IPS-18a (cell line): ENCODE measurements around the gene CACFD1.

ENCODE experiments used
- H3K27ac ChIP-seq: one replicate; pipeline ENCODE4 v1.5.1; 2013; ENCODE audit warnings: low read length
- H3K27me3 ChIP-seq: one replicate; pipeline ENCODE4 v1.6.1; 2013; ENCODE audit warnings: mild to moderate bottlenecking, low read length; ENCODE audit not compliant: control insufficient read depth, insufficient read depth
- H3K36me3 ChIP-seq: one replicate; pipeline ENCODE4 v1.6.1; 2013; ENCODE audit warnings: low read depth, low read length; ENCODE audit not compliant: control insufficient read depth
- H3K4me1 ChIP-seq: one replicate; pipeline ENCODE4 v1.6.1; 2013; ENCODE audit warnings: low read depth, low read length; ENCODE audit not compliant: control insufficient read depth
- H3K4me3 ChIP-seq: one replicate; pipeline ENCODE4 v1.5.1; 2013; ENCODE audit warnings: low read length
- H3K9ac ChIP-seq: one replicate; pipeline ENCODE4 v1.6.1; 2013; ENCODE audit warnings: mild to moderate bottlenecking, low read length, moderate library complexity
- H3K9me3 ChIP-seq: one replicate; pipeline ENCODE4 v1.6.1; 2013; ENCODE audit warnings: low read depth, low read length; ENCODE audit not compliant: control insufficient read depth

CACFD1 gene

GRCh38 chr9:133459476-133460404 is at the start of gene CACFD1:
CACFD1 (plus strand) TSS chr9:133459978; CDS start chr9:133460067, 89 bp downstream.
- peaks cover 7% of the 10 kb centered on the region for H3K27me3 ChIP-seq
- no peak within 1 kb of the TSS for H3K27ac ChIP-seq
- no peaks in the 10 kb centered on the region for H3K36me3 ChIP-seq
- peak within 1 kb of the TSS; percentile 86 for H3K9ac ChIP-seq
- peaks cover 4% of the 10 kb centered on the region for H3K4me1 ChIP-seq
- H3K4me3 ChIP-seq = peak within 1 kb of the TSS; percentile 75
- no peaks in the 10 kb centered on the region for H3K9me3 ChIP-seq

GRCh38 chr9:133415170-133415569 is 44.6 kb upstream of the CACFD1 start:
- peaks cover 33% of the 10 kb centered on the region for H3K36me3 ChIP-seq

GRCh38 chr9:133417541-133418461 is 42.0 kb upstream of the CACFD1 start, which contains the start of gene REXO4:
REXO4 (minus strand) TSS chr9:133418010; CDS start chr9:133417844, 166 bp downstream.
- Histone ChIP-seq H3K4me1 (peaks cover 5% of the 10 kb centered on the region), H3K27me3 (no peaks in the 10 kb centered on the region), H3K9me3 (no peaks in the 10 kb centered on the region), H3K4me3 (peak within 1 kb of the TSS; percentile 82), H3K27ac (peak within 1 kb of the TSS; percentile 70), H3K9ac (peak within 1 kb of the TSS; percentile 81), H3K36me3 (peaks cover 14% of the 10 kb centered on the region)

More at GRCh38 chr9:133415170-133415569, 44.6 kb upstream of the CACFD1 start:
- Histone ChIP-seq H3K4me3 (no peak overlapping the region), H3K4me1 (peaks cover 5% of the 10 kb centered on the region), H3K9me3 (no peaks in the 10 kb centered on the region), H3K27ac (no peak overlapping the region), H3K27me3 (no peaks in the 10 kb centered on the region), H3K9ac (no peak overlapping the region)

GRCh38 chr9:133419005-133419404 is 40.8 kb upstream of the CACFD1 start:
- H3K27me3 ChIP-seq = no peaks in the 10 kb centered on the region
- H3K4me1 ChIP-seq = peaks cover 5% of the 10 kb centered on the region
- H3K36me3 ChIP-seq = peaks cover 13% of the 10 kb centered on the region
- peak overlapping the region; percentile 82 for H3K4me3 ChIP-seq
- no peaks in the 10 kb centered on the region for H3K9me3 ChIP-seq
- H3K9ac ChIP-seq = peak overlapping the region; percentile 81
- no peak overlapping the region for H3K27ac ChIP-seq

GRCh38 chr9:133420392-133420827 is 39.4 kb upstream of the CACFD1 start:
- Histone ChIP-seq H3K9me3 (no peaks in the 10 kb centered on the region), H3K9ac (no peak overlapping the region), H3K4me1 (peaks cover 5% of the 10 kb centered on the region), H3K27me3 (no peaks in the 10 kb centered on the region), H3K27ac (no peak overlapping the region), H3K36me3 (peaks cover 1% of the 10 kb centered on the region), H3K4me3 (no peak overlapping the region)

GRCh38 chr9:133421615-133422542 is 37.9 kb upstream of the CACFD1 start, which contains the start of gene ADAMTS13:
ADAMTS13 (plus strand) TSS chr9:133422367; CDS start chr9:133422444, 77 bp downstream.
- Histone ChIP-seq H3K36me3 (no peaks in the 10 kb centered on the region), H3K27ac (no peak within 1 kb of the TSS), H3K27me3 (no peaks in the 10 kb centered on the region), H3K4me1 (peaks cover 5% of the 10 kb centered on the region), H3K4me3 (no peak within 1 kb of the TSS), H3K9me3 (no peaks in the 10 kb centered on the region), H3K9ac (no peak within 1 kb of the TSS)

GRCh38 chr9:133423216-133423615 is 36.6 kb upstream of the CACFD1 start:
- H3K27ac ChIP-seq = no peak overlapping the region
- H3K27me3 ChIP-seq = peaks cover 9% of the 10 kb centered on the region
- H3K4me1 ChIP-seq = peaks cover 11% of the 10 kb centered on the region
- H3K9ac ChIP-seq = no peak overlapping the region
- no peaks in the 10 kb centered on the region for H3K9me3 ChIP-seq
- no peaks in the 10 kb centered on the region for H3K36me3 ChIP-seq
- no peak overlapping the region for H3K4me3 ChIP-seq

GRCh38 chr9:133424187-133424586 is 35.6 kb upstream of the CACFD1 start:
- H3K4me3 ChIP-seq = no peak overlapping the region
- no peaks in the 10 kb centered on the region for H3K36me3 ChIP-seq
- H3K27me3 ChIP-seq = peaks cover 9% of the 10 kb centered on the region
- peaks cover 8% of the 10 kb centered on the region for H3K4me1 ChIP-seq
- no peak overlapping the region for H3K9ac ChIP-seq
- H3K27ac ChIP-seq = no peak overlapping the region
- no peaks in the 10 kb centered on the region for H3K9me3 ChIP-seq

GRCh38 chr9:133425049-133425632 is 34.6 kb upstream of the CACFD1 start:
- H3K27ac ChIP-seq = no peak overlapping the region
- H3K27me3 ChIP-seq = peaks cover 16% of the 10 kb centered on the region
- H3K9ac ChIP-seq = no peak overlapping the region
- H3K9me3 ChIP-seq = no peaks in the 10 kb centered on the region
- H3K4me3 ChIP-seq = no peak overlapping the region
- H3K4me1 ChIP-seq = peaks cover 6% of the 10 kb centered on the region
- H3K36me3 ChIP-seq = no peaks in the 10 kb centered on the region

GRCh38 chr9:133426011-133426410 is 33.8 kb upstream of the CACFD1 start:
- Histone ChIP-seq H3K9ac (no peak overlapping the region), H3K27ac (no peak overlapping the region), H3K27me3 (peaks cover 19% of the 10 kb centered on the region), H3K36me3 (no peaks in the 10 kb centered on the region), H3K4me1 (peaks cover 6% of the 10 kb centered on the region), H3K4me3 (no peak overlapping the region), H3K9me3 (no peaks in the 10 kb centered on the region)
